ENCODE measurements around the gene LSAMP. TPM values are rescaled to one million over a fixed set of nuclear protein-coding genes. Genes with fewer than 3 reads are reported as not detected.

The LSAMP gene
- total and polyA plus RNA-seq, 9 of the 15 experiments (the other 6 are each of a cell fraction or from before 2014, with no cell fraction given), result 0.09 to 0.11 TPM; not detected in 7

DNA sequence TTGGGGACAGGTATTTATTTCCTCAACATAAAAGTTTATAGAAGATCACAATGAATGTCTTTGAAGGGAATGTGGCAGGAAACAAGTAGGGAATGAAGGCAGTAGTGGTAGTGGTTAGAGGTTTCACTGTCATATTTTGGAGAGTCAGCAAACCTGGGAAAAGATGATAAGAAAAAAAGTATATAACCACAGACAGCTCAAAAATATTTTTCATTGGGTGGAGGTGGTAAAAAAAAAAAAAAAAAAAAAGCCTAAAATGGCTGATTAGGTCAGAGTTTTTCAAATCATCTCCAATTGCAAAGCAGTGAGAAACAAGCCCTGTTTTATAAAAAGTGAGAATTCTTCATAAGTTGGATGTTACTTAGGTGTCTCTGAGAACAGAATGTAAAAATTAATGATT is 400.0 kb downstream of the LSAMP start:
- Histone ChIP-seq H3K9me3 (replicated peaks; ENCODE audit: control insufficient read depth, insufficient read depth, low read depth, low read length) (peaks cover 3% of the 10 kb centered on the region; the same call in 1 of the 2 replicates), H3K4me3 (no peak overlapping the region), H3K27ac (ENCODE audit: extremely low read depth, low read depth, low read length) (peak overlapping the region; percentile 82; the same call in 2 of the 3 replicates), H3K36me3 (ENCODE audit: control insufficient read depth, insufficient read depth, low read length) (no peaks in the 10 kb centered on the region), H3K9me1 (ENCODE audit: control insufficient read depth, insufficient read depth, low read length) (no peaks in the 10 kb centered on the region), H3K4me1 (replicated peaks in 1 of 2; ENCODE audit: control insufficient read depth in 2 of 2, insufficient read depth in 2 of 2, low read length in 2 of 2) (peaks cover 2 to 20% of the 10 kb centered on the region in 2 experiments; a peak in 3 of 5 replicates), H4K20me1 (replicated peaks; ENCODE audit: control insufficient read depth, insufficient read depth, low read length) (no peaks in the 10 kb centered on the region), H3K9ac (ENCODE audit: insufficient read depth in 1 of 2, low read depth in 2 of 2, low read length in 2 of 2) (peak overlapping the region in 1 of 2 experiments; percentile 43; a peak in 1 of 4 replicates), H3K27me3 (ENCODE audit: control insufficient read depth in 2 of 2, insufficient read depth in 2 of 2, low read length in 2 of 2) (no peaks in the 10 kb centered on the region), H3K79me2 (ENCODE audit: control insufficient read depth, insufficient read depth, low read length) (no peaks in the 10 kb centered on the region), H3K4me2 (ENCODE audit: insufficient read depth, low read length) (no peak overlapping the region), H2AFZ (ENCODE audit: low read depth, low read length) (peak overlapping the region; percentile 75)
- intact Hi-C loops (cut with micrococcal nuclease), result no loop called here
- FAIRE-seq (no peak), ATAC-seq (peak; percentile 89), DNase-seq (ENCODE audit: extremely low read depth in 1 of 4, low spot score in 3 of 4) (peak; percentile 34 to 56 (median 40))
- BruUV-seq (replicated peaks), result no TSS peak
- CTCF ChIA-PET (ENCODE audit: low intra/inter-chr PET ratio), result no interaction called here
- in situ Hi-C loops (cut with MboI), result no loop called here
- POLR2A ChIA-PET, result interaction anchor here (0.7 kb wide), 1 partner anchor 21 kb away, joined by 3 read pairs; no protein-coding TSS in a partner anchor
- no peak for TF ChIP-seq SMARCB1 (IDR thresholded peaks at IDR 0.05; ENCODE audit: insufficient read length, low read depth)
- peak; percentile 76 for TF ChIP-seq ARID1B (IDR thresholded peaks at IDR 0.05)
- TF ChIP-seq NR2F6 (CRISPR knock-in tag; IDR thresholded peaks at IDR 0.05), result no peak
- TF ChIP-seq BCOR (IDR thresholded peaks at IDR 0.05), result 0 out of 2 replicates have a peak, but pooled peaks have one; percentile 33
- TF ChIP-seq, protein P1, sequence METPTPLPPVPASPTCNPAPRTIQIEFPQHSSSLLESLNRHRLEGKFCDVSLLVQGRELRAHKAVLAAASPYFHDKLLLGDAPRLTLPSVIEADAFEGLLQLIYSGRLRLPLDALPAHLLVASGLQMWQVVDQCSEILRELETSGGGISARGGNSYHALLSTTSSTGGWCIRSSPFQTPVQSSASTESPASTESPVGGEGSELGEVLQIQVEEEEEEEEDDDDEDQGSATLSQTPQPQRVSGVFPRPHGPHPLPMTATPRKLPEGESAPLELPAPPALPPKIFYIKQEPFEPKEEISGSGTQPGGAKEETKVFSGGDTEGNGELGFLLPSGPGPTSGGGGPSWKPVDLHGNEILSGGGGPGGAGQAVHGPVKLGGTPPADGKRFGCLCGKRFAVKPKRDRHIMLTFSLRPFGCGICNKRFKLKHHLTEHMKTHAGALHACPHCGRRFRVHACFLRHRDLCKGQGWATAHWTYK (CRISPR knock-in tag; IDR thresholded peaks at IDR 0.05), result no peak
- peak; percentile 67 for TF ChIP-seq CBFA2T3 (IDR thresholded peaks at IDR 0.05)
- TF ChIP-seq TCF3 (CRISPR knock-in tag; IDR thresholded peaks at IDR 0.05), result peak; percentile 55
- peak; percentile 64; the same call in 1 of the 2 replicates for TF ChIP-seq TEAD4 (IDR thresholded peaks at IDR 0.05; ENCODE audit: low read length)
- TF ChIP-seq TEAD4 (CRISPR knock-in tag; IDR thresholded peaks at IDR 0.05; ENCODE audit: borderline replicate concordance), result no peak
- peak; percentile 96 for TF ChIP-seq ZNF766 (CRISPR knock-in tag; conservative IDR thresholded peaks at IDR 0.05)
- TF ChIP-seq MAFG (tag; conservative IDR thresholded peaks at IDR 0.05), result peak; percentile 78
- 0 out of 2 replicates have a peak, but pooled peaks have one; percentile 24 for TF ChIP-seq NCOR1 (IDR thresholded peaks at IDR 0.05)
- TF ChIP-seq ZSCAN32 (CRISPR knock-in tag; IDR thresholded peaks at IDR 0.05), result no peak
- TF ChIP-seq DPF2 (IDR thresholded peaks at IDR 0.05), result peak; percentile 69
- TF ChIP-seq RBM25 (IDR thresholded peaks at IDR 0.05; ENCODE audit: low read depth, low read length, severe bottlenecking), result peak; percentile 32
- TF ChIP-seq MAFK (IDR thresholded peaks at IDR 0.05; ENCODE audit: low read length), result peak; percentile 59; the same call in 1 of the 2 replicates
- 0 out of 2 replicates have a peak, but pooled peaks have one; percentile 18 for TF ChIP-seq ADNP (tag; IDR thresholded peaks at IDR 0.05)
- TF ChIP-seq ZNF316 (IDR thresholded peaks at IDR 0.05), result peak; percentile 97
- TF ChIP-seq C11orf30 (IDR thresholded peaks at IDR 0.05; ENCODE audit: low read depth), result peak; percentile 90
- TF ChIP-seq, protein P2, sequence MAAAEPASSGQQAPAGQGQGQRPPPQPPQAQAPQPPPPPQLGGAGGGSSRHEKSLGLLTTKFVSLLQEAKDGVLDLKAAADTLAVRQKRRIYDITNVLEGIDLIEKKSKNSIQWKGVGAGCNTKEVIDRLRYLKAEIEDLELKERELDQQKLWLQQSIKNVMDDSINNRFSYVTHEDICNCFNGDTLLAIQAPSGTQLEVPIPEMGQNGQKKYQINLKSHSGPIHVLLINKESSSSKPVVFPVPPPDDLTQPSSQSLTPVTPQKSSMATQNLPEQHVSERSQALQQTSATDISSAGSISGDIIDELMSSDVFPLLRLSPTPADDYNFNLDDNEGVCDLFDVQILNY (CRISPR knock-in tag; IDR thresholded peaks at IDR 0.05), result no peak
- TF ChIP-seq EP300 (IDR thresholded peaks at IDR 0.05; ENCODE audit: low read length), result peak; percentile 43; the same call in 1 of the 2 replicates
- 0 out of 2 replicates have a peak, but pooled peaks have one; percentile 19 for TF ChIP-seq NFE2 (IDR thresholded peaks at IDR 0.05; ENCODE audit: low read depth)
- no peak for TF ChIP-seq NR1H2 (CRISPR knock-in tag; IDR thresholded peaks at IDR 0.05)
- peak; percentile 75 for TF ChIP-seq MAFF (IDR thresholded peaks at IDR 0.05; ENCODE audit: low read length)
- peak; percentile 21; the same call in 1 of the 2 replicates for TF ChIP-seq CBFA2T2 (conservative IDR thresholded peaks at IDR 0.05)
